AG04449 (cell line): ENCODE data around the gene CACNA2D3.
"Not testable (repeated sequence)": the region's sequence is repeated elsewhere in the genome, so short reads cannot be mapped to it uniquely, and the experiment has no call there.

ENCODE experiments used
- CTCF ChIA-PET: fragments of 350-600 bp; formaldehyde crosslinking; extraction: SDS; loops from one replicate; lab custom pipeline; 2021; ENCODE audit warnings: antibody characterized with exemption; lab: Yijun Ruan, JAX
- POLR2A ChIA-PET: fragments of 400-600, 350-600 bp; formaldehyde crosslinking; extraction: SDS; loops from one replicate; lab custom pipeline; 2020; ENCODE audit warnings: antibody characterized with exemption, inconsistent platforms; lab: Yijun Ruan, JAX
- DNase-seq: peaks from one replicate; pipeline ENCODE4 v3.0.0-alpha.2; 2010; ENCODE audit warnings: low read depth, low spot score
- H3K4me3 ChIP-seq: 2 replicates; pipeline ENCODE4 v1.5.1; 2011; ENCODE audit warnings: low read depth, mild to moderate bottlenecking, control low read depth, low read length
- TF ChIP-seq, protein P1 (sequence below): IDR thresholded peaks from one replicate; pipeline ENCODE4 v1.5.1; 2011; ENCODE audit warnings: mild to moderate bottlenecking, moderate library complexity, low read length, control low read depth, inconsistent platforms; ENCODE audit not compliant: insufficient read depth; ENCODE audit errors: missing control alignments

Gene CACNA2D3

GRCh38 chr3:55094676-55095075, 972.3 kb downstream of the CACNA2D3 start:
- TF ChIP-seq, protein P1, sequence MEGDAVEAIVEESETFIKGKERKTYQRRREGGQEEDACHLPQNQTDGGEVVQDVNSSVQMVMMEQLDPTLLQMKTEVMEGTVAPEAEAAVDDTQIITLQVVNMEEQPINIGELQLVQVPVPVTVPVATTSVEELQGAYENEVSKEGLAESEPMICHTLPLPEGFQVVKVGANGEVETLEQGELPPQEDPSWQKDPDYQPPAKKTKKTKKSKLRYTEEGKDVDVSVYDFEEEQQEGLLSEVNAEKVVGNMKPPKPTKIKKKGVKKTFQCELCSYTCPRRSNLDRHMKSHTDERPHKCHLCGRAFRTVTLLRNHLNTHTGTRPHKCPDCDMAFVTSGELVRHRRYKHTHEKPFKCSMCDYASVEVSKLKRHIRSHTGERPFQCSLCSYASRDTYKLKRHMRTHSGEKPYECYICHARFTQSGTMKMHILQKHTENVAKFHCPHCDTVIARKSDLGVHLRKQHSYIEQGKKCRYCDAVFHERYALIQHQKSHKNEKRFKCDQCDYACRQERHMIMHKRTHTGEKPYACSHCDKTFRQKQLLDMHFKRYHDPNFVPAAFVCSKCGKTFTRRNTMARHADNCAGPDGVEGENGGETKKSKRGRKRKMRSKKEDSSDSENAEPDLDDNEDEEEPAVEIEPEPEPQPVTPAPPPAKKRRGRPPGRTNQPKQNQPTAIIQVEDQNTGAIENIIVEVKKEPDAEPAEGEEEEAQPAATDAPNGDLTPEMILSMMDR = no peak
- no peak for DNase-seq
- POLR2A ChIA-PET = no interaction called here
- H3K4me3 ChIP-seq = no peak overlapping the region
- CTCF ChIA-PET = interaction anchor here (1.5 kb wide), 1 partner anchor 13 kb away, joined by 3 read pairs; no protein-coding TSS in a partner anchor

DNA sequence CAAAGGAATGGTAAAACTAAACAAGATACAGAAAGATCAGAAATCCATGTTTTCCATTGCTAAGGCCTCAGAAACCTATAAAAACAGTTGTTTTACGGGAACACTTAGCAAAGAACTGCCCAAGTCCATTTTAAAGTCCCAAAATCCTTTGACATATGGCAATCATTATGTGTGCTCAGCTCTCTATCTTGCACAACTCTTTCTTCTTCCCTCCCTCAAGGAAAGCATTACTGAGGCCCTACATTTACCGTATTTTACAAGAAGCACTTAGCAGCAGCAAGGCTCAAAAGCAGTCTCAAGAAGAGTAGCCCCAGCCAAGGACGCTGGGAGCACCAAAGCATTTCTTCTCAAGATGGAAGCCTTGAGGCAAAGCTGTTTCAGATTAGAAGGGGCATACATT, 975.1 kb downstream of the CACNA2D3 start:
- TF ChIP-seq, protein P1 = no peak
- POLR2A ChIA-PET = no interaction called here
- DNase-seq = no peak
- H3K4me3 ChIP-seq = no peak overlapping the region
- CTCF ChIA-PET = no interaction called here

- POLR2A ChIA-PET = no interaction called here
- no peak overlapping the region for H3K4me3 ChIP-seq
- TF ChIP-seq, protein P1 = no peak
- DNase-seq = no peak
- CTCF ChIA-PET = no interaction called here
Observed at GRCh38 chr3:55105647-55106046, 983.3 kb downstream of the CACNA2D3 start.

DNA sequence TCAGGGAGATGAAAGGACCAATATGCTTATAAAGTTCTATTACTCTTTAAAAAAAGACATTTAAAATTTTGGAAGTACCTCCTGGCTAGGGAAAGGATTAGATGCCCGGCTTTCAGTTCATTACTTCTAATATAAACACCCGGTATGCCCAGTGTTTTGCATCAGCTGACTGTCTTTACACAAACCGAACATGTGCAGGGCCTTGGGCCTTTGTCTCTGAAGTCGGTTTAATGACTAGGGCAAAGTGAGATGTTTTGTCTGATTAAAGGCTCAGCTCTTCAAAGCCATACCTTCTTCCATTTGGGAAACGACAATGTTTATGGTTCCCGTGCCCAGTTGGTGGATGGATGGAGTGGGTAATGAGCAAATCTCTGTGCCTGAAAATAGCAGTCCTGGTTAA, 984.8 kb downstream of the CACNA2D3 start:
- H3K4me3 ChIP-seq = no peak overlapping the region
- CTCF ChIA-PET = interaction anchor here (1.1 kb wide), 1 partner anchor 13 kb away, joined by 3 read pairs; no protein-coding TSS in a partner anchor
- no peak for DNase-seq
- POLR2A ChIA-PET = no interaction called here
- TF ChIP-seq, protein P1 = no peak

GRCh38 chr3:55111906-55112305, 989.6 kb downstream of the CACNA2D3 start:
- POLR2A ChIA-PET, H3K4me3 ChIP-seq, CTCF ChIA-PET: not testable (repeated sequence)

DNA sequence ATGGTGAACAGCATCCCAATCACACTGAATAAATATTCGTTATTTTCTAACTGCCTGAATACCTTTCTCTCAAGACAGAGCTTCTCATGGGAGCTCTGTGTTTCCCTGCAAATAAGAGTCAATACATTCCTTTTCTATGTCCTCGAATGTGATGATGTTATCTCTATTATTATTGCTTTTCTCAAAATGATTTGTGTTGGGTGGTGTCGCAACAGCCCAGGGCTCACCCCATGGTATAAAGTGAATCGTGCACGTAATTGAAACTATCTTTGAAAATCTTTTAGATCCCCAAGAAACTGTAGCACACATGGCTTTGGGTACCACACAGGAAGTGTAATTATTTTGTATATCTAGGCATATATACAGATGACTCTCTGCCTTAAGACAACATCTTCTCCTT, 996.1 kb downstream of the CACNA2D3 start:
- POLR2A ChIA-PET = no interaction called here
- TF ChIP-seq, protein P1 = no peak
- no peak for DNase-seq
- CTCF ChIA-PET = no interaction called here
- H3K4me3 ChIP-seq = no peak overlapping the region

More at GRCh38 chr3:55111906-55112305, 989.6 kb downstream of the CACNA2D3 start:
- not testable (repeated sequence) for DNase-seq

DNA sequence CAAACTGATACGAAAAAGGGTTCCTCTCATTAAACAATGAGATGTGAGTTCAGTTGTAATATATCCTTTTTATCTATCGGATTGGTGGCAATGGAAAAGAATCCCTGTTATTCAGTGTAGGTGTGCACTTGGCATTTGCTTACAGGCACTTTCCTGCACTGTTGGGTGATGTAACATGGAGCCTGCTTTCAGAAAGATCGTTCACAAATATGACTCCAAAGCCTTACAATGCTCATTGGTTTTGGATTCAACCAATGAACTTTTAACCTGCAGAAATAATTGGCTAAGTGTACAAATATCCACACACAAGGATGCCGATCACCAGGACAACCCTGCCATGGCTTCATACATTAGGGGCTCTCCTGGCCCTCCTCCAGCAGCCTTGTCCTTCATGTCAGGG, 996.9 kb downstream of the CACNA2D3 start:
- DNase-seq = no peak
- H3K4me3 ChIP-seq = no peak overlapping the region
- CTCF ChIA-PET = no interaction called here
- TF ChIP-seq, protein P1 = no peak
- POLR2A ChIA-PET = no interaction called here
